Measurements from ENCODE around the gene MRPL12. TPM values are rescaled to one million over a fixed set of nuclear protein-coding genes. Genes with fewer than 3 reads are reported as not detected.

MRPL12 gene
- total RNA-seq, 1 donor from 2014 or later: 24.5 TPM

GRCh38 chr17:81701288-81702071 lies 1.7 kb upstream of the MRPL12 start:
- no peak for DNase-seq (ENCODE audit: low read depth, low spot score)

GRCh38 chr17:81703747-81704654 lies 834 bp downstream of the MRPL12 start:
- no peak for DNase-seq (ENCODE audit: low read depth, low spot score)

GRCh38 chr17:81705518-81706231 lies 2.5 kb downstream of the MRPL12 start:
- DNase-seq (ENCODE audit: low read depth, low spot score): no peak

GRCh38 chr17:81706232-81706611 lies 3.1 kb downstream of the MRPL12 start:
- no peak for DNase-seq (ENCODE audit: low read depth, low spot score)

GRCh38 chr17:81706757-81707624 lies 3.8 kb downstream of the MRPL12 start:
- DNase-seq (ENCODE audit: low read depth, low spot score): no peak

- DNase-seq (ENCODE audit: low read depth, low spot score): no peak
Observed at GRCh38 chr17:81707725-81708646, 4.8 kb downstream of the MRPL12 start.

- no peak for DNase-seq (ENCODE audit: low read depth, low spot score)
Observed at GRCh38 chr17:81708739-81709185, 5.6 kb downstream of the MRPL12 start.

GRCh38 chr17:81710514-81711308 lies 7.5 kb downstream of the MRPL12 start:
- no peak for DNase-seq (ENCODE audit: low read depth, low spot score)

GRCh38 chr17:81711814-81712467 lies 8.8 kb downstream of the MRPL12 start, which contains the start of gene SLC25A10:
Gene SLC25A10 (plus strand): TSS chr17:81712284. CDS start chr17:81712427, 143 bp downstream.
- no peak for DNase-seq (ENCODE audit: low read depth, low spot score)

- no peak for DNase-seq (ENCODE audit: low read depth, low spot score)
Observed at GRCh38 chr17:81712468-81713003, 9.4 kb downstream of the MRPL12 start.

GRCh38 chr17:81713004-81713555 lies 9.9 kb downstream of the MRPL12 start:
- no peak for DNase-seq (ENCODE audit: low read depth, low spot score)

- no peak for DNase-seq (ENCODE audit: low read depth, low spot score)
Observed at GRCh38 chr17:81713556-81714411, 10.6 kb downstream of the MRPL12 start.

- no peak for DNase-seq (ENCODE audit: low read depth, low spot score)
Observed at GRCh38 chr17:81714412-81715106, 11.4 kb downstream of the MRPL12 start.

- no peak for DNase-seq (ENCODE audit: low read depth, low spot score)
Observed at GRCh38 chr17:81715107-81715871, 12.1 kb downstream of the MRPL12 start.
